Right lobe of liver (tissue), 4 donors: ENCODE results near the gene DYNC1I2.

ENCODE experiments used
- CTCF ChIP-seq, 4 donors: fragments of 200-600 bp in 3 of 4; fragments of 450-650 bp in 1 of 4; IDR thresholded peaks; one replicate each; pipeline versions ENCODE4 v1.5.1 to v1.8.0; 2016 to 2022; ENCODE audit warnings: antibody characterized with exemption in 4 of 4, mild to moderate bottlenecking in 2 of 4
- POLR2A ChIP-seq: fragments of 450-650 bp; IDR thresholded peaks from one replicate; pipeline ENCODE4 v1.6.1; 2017; ENCODE audit warnings: antibody characterized with exemption, mild to moderate bottlenecking
- donor health status: DM: no; HTN: no; CAD: no.
- donor health status: DM: no; HTN: no; CAD: no.
- donor health status: DM: no; HTN: yes; CAD: no.

- TF ChIP-seq POLR2A (no peak), CTCF (IDR thresholded peaks at IDR 0.05) (no peak)
Observed at GRCh38 chr2:171675810-171676345, 11.4 kb upstream of the DYNC1I2 start.
